Prostate gland (tissue), 2 donors: ENCODE measurements around the gene SCAMP3. TPM values are rescaled to one million over a fixed set of nuclear protein-coding genes. Genes with fewer than 3 reads are reported as not detected.
A peak's percentile ranks its signal among the peaks of the same experiment; 100 is the strongest.

ENCODE experiments used
- DNase-seq: peaks from one replicate; pipeline ENCODE4 v3.0.0-alpha.2; 2019; ENCODE audit warnings: low spot score
- H3K27ac ChIP-seq, 2 donors: fragments of 200-600 bp; sonication (generic); 2 replicates each; pipeline ENCODE4 v1.5.1; 2017 to 2019
- H3K27me3 ChIP-seq: fragments of 200-600 bp; sonication (generic); replicated peaks from 2 replicates; pipeline ENCODE4 v1.5.1; 2019; ENCODE audit not compliant: insufficient read depth
- H3K36me3 ChIP-seq, 2 donors: fragments of 200-600 bp; sonication (generic); 1 replicate in 1 of 2; 2 replicates in 1 of 2; pipeline versions ENCODE4 v1.5.1 to v1.8.1; 2017 to 2019
- H3K4me1 ChIP-seq: fragments of 200-600 bp; sonication (generic); replicated peaks from 2 replicates; pipeline ENCODE4 v1.5.1; 2019
- H3K4me3 ChIP-seq, 2 donors: fragments of 200-600 bp; sonication (generic); 2 replicates each; pipeline ENCODE4 v1.5.1; 2017 to 2019
- H3K9me3 ChIP-seq: fragments of 200-600 bp; sonication (generic); 2 replicates; pipeline ENCODE4 v1.5.1; 2017
- POLR2A ChIP-seq: fragments of 450-650 bp; IDR thresholded peaks from one replicate; pipeline ENCODE4 v1.6.1; 2016; ENCODE audit warnings: antibody characterized with exemption, mild to moderate bottlenecking
- POLR2AphosphoS5 ChIP-seq: sonication (generic); formaldehyde crosslinking; IDR thresholded peaks from one replicate; pipeline ENCODE4 v1.6.1; 2017; ENCODE audit warnings: antibody characterized with exemption
- WGBS: methylation state at CpG from one replicate; pipeline ENCODE4 v1.1.5; 2018; 5-methylcytosine and 5-hydroxymethylcytosine counted together
- intact Hi-C: fragments of 100-400 bp; cut with DNase I; formaldehyde crosslinking; loops from one replicate; pipeline ENCODE4 v1.14.2; 2022
- total RNA-seq, 2 donors: library from RNA; depleted of rRNA; stranded (reverse); fragments of >200 nt; gene quantifications; one replicate each; pipeline ENCODE4 v1.1.0, GENCODE V29; 2016
- TF ChIP-seq, protein P1 (sequence below), 4 experiments: fragments of 200-600 bp in 2 of 4; fragments of 450-650 bp in 2 of 4; sonication (generic) in 2 of 4; IDR thresholded peaks; 1 replicate in 3 of 4; 2 replicates in 1 of 4; pipeline ENCODE4 v1.5.1; 2016 to 2019; ENCODE audit warnings: antibody characterized with exemption in 4 of 4, mild to moderate bottlenecking in 2 of 4, moderate library complexity in 2 of 4

SCAMP3 gene
- total RNA-seq, 2 donors from 2014 or later, result 84.1 to 97.8 TPM

DNA sequence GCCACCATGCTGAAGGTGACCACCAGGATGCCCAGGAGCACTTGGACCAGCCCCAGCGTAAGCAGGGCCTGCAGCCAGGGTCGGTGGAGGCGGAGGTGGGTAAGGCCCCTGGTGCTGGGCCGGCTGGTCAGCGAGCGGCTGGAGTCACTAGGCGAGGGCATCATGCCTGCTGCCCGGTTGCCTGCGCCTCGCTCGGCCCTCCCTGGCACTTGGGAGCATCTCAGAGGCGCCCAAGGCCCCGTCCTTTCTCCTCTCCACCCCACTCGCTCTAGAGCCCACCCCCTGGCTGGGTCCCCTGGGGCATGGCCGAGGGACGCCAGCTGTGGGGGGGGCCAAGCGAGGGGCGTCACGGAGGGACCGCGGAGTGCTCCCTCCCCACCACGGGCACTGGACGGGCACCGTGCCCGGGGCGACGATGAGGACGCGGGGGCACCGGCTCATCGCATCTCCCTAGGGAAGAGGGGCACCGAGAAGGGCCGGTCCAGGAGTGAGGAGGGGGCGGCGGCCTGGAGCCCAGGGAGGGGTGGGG, 7.4 kb downstream of the SCAMP3 start:
- peak overlapping the region; percentile 94 to 97 for H3K27ac ChIP-seq
- H3K36me3 ChIP-seq, result no peaks in the 10 kb centered on the region
- H3K27me3 ChIP-seq, result no peaks in the 10 kb centered on the region
- intact Hi-C loops, result loop anchor here (5.0 kb wide), 2 partner anchors 53 to 68 kb away; partner anchors contain the start of genes FDPS and RUSC1
- peak overlapping the region; percentile 92 to 94 for H3K4me3 ChIP-seq
- WGBS, result 1% methylated on average over 33 of the region's 35 CpGs
- TF ChIP-seq, protein P1, sequence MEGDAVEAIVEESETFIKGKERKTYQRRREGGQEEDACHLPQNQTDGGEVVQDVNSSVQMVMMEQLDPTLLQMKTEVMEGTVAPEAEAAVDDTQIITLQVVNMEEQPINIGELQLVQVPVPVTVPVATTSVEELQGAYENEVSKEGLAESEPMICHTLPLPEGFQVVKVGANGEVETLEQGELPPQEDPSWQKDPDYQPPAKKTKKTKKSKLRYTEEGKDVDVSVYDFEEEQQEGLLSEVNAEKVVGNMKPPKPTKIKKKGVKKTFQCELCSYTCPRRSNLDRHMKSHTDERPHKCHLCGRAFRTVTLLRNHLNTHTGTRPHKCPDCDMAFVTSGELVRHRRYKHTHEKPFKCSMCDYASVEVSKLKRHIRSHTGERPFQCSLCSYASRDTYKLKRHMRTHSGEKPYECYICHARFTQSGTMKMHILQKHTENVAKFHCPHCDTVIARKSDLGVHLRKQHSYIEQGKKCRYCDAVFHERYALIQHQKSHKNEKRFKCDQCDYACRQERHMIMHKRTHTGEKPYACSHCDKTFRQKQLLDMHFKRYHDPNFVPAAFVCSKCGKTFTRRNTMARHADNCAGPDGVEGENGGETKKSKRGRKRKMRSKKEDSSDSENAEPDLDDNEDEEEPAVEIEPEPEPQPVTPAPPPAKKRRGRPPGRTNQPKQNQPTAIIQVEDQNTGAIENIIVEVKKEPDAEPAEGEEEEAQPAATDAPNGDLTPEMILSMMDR (IDR thresholded peaks at IDR 0.05), result peak in 1 of 4 experiments; percentile 6
- TF ChIP-seq POLR2AphosphoS5, result no peak
- H3K4me1 ChIP-seq, result peaks cover 12% of the 10 kb centered on the region
- H3K9me3 ChIP-seq, result no peaks in the 10 kb centered on the region
- DNase-seq, result no peak

GRCh38 chr1:155254228-155254713, 7.9 kb downstream of the SCAMP3 start:
- TF ChIP-seq POLR2A (no peak), POLR2AphosphoS5 (no peak)
- TF ChIP-seq, protein P1 (IDR thresholded peaks at IDR 0.05), result no peak
- Histone ChIP-seq H3K9me3 (no peaks in the 10 kb centered on the region), H3K4me1 (peaks cover 12% of the 10 kb centered on the region), H3K27ac (peak overlapping the region; percentile 94 to 97), H3K4me3 (peak overlapping the region; percentile 92 to 94), H3K36me3 (no peaks in the 10 kb centered on the region), H3K27me3 (no peaks in the 10 kb centered on the region)
- no peak for DNase-seq
- intact Hi-C loops, result loop anchor here (5.0 kb wide), 1 partner anchor 53 kb away; the partner anchor contains the start of gene FDPS
- WGBS, result 28% methylated on average over 9 of the region's 12 CpGs

DNA sequence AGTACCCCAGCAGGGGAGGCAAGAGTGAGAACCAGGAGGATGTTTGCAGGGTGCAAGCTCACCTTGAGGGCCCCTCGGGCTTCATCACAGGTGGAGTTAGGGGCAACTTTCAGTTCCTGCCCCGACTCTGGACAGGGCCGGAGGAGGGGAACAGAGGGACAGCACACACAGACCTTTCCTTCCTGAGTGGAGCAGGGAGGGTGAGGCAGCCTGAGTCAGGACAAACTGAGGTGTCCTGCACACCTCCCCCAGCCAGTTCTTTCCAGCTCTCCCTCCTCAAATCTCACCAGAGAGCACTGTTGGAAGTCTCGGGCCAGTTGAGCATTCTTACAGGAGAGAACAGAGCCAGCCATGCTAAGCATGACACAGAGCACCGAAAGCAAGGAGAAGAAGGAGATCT, 8.4 kb downstream of the SCAMP3 start:
- peak overlapping the region in 1 of 2 donors; percentile 97 for H3K27ac ChIP-seq
- intact Hi-C loops, result loop anchor here (5.0 kb wide), 1 partner anchor 54 kb away; the partner anchor contains the start of gene FDPS
- peaks cover 12% of the 10 kb centered on the region for H3K4me1 ChIP-seq
- WGBS, result 50% methylated on average over 5 of the region's 5 CpGs
- no peaks in the 10 kb centered on the region for H3K36me3 ChIP-seq
- peak overlapping the region in 1 of 2 donors; percentile 94 for H3K4me3 ChIP-seq
- H3K27me3 ChIP-seq, result no peaks in the 10 kb centered on the region
- DNase-seq, result no peak
- TF ChIP-seq POLR2A (no peak), POLR2AphosphoS5 (no peak)
- TF ChIP-seq, protein P1 (IDR thresholded peaks at IDR 0.05), result no peak
- no peaks in the 10 kb centered on the region for H3K9me3 ChIP-seq

GRCh38 chr1:155253208-155253607, 9.0 kb downstream of the SCAMP3 start:
- TF ChIP-seq, protein P1 (IDR thresholded peaks at IDR 0.05), result no peak
- no peak for TF ChIP-seq POLR2A
- no peak for TF ChIP-seq POLR2AphosphoS5
- no peak for DNase-seq
- peaks cover 12% of the 10 kb centered on the region for H3K4me1 ChIP-seq
- H3K9me3 ChIP-seq, result no peaks in the 10 kb centered on the region
- no peak overlapping the region for H3K27ac ChIP-seq
- H3K36me3 ChIP-seq, result no peaks in the 10 kb centered on the region
- no peaks in the 10 kb centered on the region for H3K27me3 ChIP-seq
- intact Hi-C loops, result loop anchor here (5.0 kb wide), 1 partner anchor 54 kb away; the partner anchor contains the start of gene FDPS
- WGBS, result 71% methylated on average over 5 of the region's 5 CpGs
- H3K4me3 ChIP-seq, result no peak overlapping the region

- H3K4me1 ChIP-seq, result peaks cover 12% of the 10 kb centered on the region
- intact Hi-C loops, result loop anchor here (5.0 kb wide), 1 partner anchor 56 kb away; the partner anchor contains the start of gene FDPS
- H3K36me3 ChIP-seq, result no peaks in the 10 kb centered on the region
- H3K27me3 ChIP-seq, result no peaks in the 10 kb centered on the region
- no peaks in the 10 kb centered on the region for H3K9me3 ChIP-seq
- no peak overlapping the region for H3K4me3 ChIP-seq
- DNase-seq, result no peak
- TF ChIP-seq POLR2AphosphoS5 (no peak), POLR2A (no peak)
- TF ChIP-seq, protein P1 (IDR thresholded peaks at IDR 0.05), result no peak
- WGBS, result 87% methylated on average over 7 of the region's 7 CpGs
- no peak overlapping the region for H3K27ac ChIP-seq
These were observed 10.6 kb downstream of the SCAMP3 start for GRCh38 chr1:155251566-155251965.
